ENCODE results near the gene DYNC1H1. TPM values are rescaled to one million over a fixed set of nuclear protein-coding genes. Genes with fewer than 3 reads are reported as not detected.

The DYNC1H1 gene
- total RNA-seq, 1 donor from 2014 or later: 432 TPM

DNA sequence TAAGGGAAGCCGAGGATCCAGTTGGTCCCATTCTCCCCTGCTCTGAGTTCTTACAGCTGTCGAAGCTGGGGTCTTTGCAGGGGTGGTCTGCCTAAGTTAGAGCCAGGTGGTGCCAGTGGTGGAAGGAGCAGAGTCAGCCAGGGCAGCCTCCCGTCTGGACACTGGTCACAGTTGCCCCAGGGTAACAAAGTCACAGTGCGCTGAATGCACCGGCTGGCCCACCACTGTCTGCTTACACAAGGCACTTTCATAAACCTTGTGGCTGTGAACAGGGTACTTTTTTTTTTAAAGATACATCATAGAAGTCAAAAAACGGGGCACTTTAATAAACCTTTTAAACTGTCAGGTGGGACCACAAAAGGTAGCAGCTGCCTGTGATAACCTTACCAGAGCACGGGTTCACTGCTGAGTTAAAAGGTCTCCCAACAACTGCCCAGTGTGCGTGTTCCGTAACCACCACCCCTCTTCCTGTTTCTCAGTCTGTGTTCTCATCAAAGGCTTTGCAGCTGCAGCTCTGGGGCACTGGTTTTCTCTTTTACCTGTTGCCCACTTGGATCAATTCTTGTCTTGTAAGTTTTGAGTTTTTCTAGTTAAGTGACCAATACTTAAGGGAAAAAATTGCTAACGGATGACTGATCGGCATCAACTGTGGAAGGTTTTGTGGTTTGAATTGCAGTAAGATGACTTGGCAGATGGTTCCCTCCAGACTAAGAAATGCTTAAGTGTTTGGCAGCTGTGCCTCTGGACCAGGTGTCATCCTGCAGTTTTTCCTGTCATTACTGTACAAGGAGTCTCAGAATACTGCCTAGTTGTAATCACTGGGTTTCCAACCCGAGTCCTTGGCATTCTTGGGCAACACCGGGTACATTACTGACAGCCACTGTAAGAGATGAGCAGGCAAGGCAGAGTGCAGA is 55.9 kb downstream of the DYNC1H1 start:
- Histone ChIP-seq H3K4me3 (no peak overlapping the region), H3K36me3 (peaks cover 100% of the 10 kb centered on the region), H3K27ac (no peak overlapping the region), H3K4me1 (no peaks in the 10 kb centered on the region), H3K9me3 (no peaks in the 10 kb centered on the region), H3K27me3 (no peaks in the 10 kb centered on the region)
- TF ChIP-seq CTCF (IDR thresholded peaks at IDR 0.05): no peak
- intact Hi-C loops (cut with DNase I): no loop called here
- DNase-seq: no peak
- ATAC-seq: no peak

DNA sequence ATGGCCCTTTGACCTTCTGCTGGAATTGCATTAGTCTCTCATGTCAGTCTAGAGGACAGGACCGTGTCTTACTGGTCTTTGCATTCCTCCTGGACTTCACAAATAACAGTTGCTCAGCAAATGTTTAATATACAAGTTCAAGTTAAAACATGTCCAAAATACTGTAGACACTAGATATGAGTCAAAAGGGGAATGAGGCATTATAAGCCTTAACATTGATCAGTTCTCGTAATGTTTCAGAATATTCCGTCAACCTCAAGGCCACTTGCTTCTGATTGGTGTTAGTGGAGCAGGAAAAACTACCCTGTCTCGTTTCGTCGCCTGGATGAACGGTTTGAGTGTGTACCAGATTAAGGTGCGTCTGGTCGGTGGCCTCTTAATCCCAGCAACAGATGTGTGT is 62.6 kb downstream of the DYNC1H1 start:
- DNase-seq: no peak
- Histone ChIP-seq H3K4me3 (no peak overlapping the region), H3K27ac (no peak overlapping the region), H3K36me3 (peaks cover 100% of the 10 kb centered on the region), H3K4me1 (no peaks in the 10 kb centered on the region), H3K27me3 (no peaks in the 10 kb centered on the region), H3K9me3 (no peaks in the 10 kb centered on the region)
- ATAC-seq: no peak
- intact Hi-C loops (cut with DNase I): no loop called here
- no peak for TF ChIP-seq CTCF (IDR thresholded peaks at IDR 0.05)

DNA sequence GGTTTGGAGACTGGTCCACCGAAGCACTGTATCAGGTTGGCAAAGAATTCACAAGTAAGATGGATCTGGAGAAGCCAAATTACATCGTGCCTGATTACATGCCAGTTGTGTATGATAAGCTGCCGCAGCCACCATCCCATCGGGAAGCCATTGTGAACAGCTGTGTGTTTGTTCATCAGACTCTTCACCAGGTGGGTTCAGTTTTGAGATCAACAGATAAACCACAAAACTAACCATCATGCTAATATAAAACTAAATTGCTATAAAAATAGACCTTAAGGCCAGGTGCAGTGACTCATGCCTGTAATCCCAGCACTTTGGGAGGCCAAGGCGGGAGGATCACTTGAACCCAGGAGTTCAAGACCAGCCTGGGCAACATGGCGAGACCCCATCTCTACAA is 63.6 kb downstream of the DYNC1H1 start:
- Histone ChIP-seq H3K9me3 (no peaks in the 10 kb centered on the region), H3K4me3 (no peak overlapping the region), H3K27ac (no peak overlapping the region), H3K36me3 (peaks cover 100% of the 10 kb centered on the region), H3K27me3 (no peaks in the 10 kb centered on the region), H3K4me1 (no peaks in the 10 kb centered on the region)
- no peak for DNase-seq
- TF ChIP-seq CTCF (IDR thresholded peaks at IDR 0.05): no peak
- intact Hi-C loops (cut with DNase I): no loop called here
- no peak for ATAC-seq

GRCh38 chr14:102028733-102029132 is 64.4 kb downstream of the DYNC1H1 start:
- DNase-seq: no peak
- intact Hi-C loops (cut with DNase I): no loop called here
- Histone ChIP-seq H3K36me3 (peaks cover 100% of the 10 kb centered on the region), H3K4me1 (no peaks in the 10 kb centered on the region), H3K9me3 (no peaks in the 10 kb centered on the region), H3K4me3 (no peak overlapping the region), H3K27me3 (no peaks in the 10 kb centered on the region), H3K27ac (no peak overlapping the region)
- peak; percentile 37 for ATAC-seq
- TF ChIP-seq CTCF (IDR thresholded peaks at IDR 0.05): no peak

DNA sequence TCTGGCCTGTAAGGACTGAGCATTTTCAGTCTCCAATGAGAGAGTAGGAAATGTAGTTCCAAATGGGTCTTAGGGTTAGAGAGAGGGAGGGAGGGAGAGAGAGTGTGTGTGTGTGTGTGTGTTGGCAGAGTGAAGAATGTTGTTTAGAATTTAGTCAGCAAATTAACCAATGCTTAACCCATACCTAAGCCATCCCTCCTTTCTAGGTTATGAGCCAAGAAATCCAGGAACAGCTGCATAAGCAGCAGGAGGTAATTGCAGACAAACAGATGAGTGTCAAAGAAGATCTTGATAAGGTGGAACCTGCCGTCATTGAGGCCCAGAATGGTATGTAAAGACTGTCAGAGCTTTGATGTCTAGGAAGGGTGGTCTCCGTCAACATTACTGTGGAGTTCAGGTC is 65.6 kb downstream of the DYNC1H1 start:
- H3K9me3 ChIP-seq: no peaks in the 10 kb centered on the region
- H3K27ac ChIP-seq: no peak overlapping the region
- H3K27me3 ChIP-seq: no peaks in the 10 kb centered on the region
- no peak for TF ChIP-seq CTCF (IDR thresholded peaks at IDR 0.05)
- H3K36me3 ChIP-seq: peaks cover 100% of the 10 kb centered on the region
- intact Hi-C loops (cut with DNase I): no loop called here
- DNase-seq (no peak), ATAC-seq (no peak)
- no peak overlapping the region for H3K4me3 ChIP-seq
- no peaks in the 10 kb centered on the region for H3K4me1 ChIP-seq

Measured in upper lobe of right lung (tissue), 1 donor.